ENCODE results near the gene IARS2. TPM values are rescaled to one million over a fixed set of nuclear protein-coding genes. Genes with fewer than 3 reads are reported as not detected.
A peak's percentile ranks its signal among the peaks of the same experiment; 100 is the strongest.
"Not testable (repeated sequence)": the region's sequence is repeated elsewhere in the genome, so short reads cannot be mapped to it uniquely, and the experiment has no call there.

IARS2 gene
- total and polyA plus RNA-seq, 2 experiments from 2014 or later: 55.2 to 85.8 TPM

DNA sequence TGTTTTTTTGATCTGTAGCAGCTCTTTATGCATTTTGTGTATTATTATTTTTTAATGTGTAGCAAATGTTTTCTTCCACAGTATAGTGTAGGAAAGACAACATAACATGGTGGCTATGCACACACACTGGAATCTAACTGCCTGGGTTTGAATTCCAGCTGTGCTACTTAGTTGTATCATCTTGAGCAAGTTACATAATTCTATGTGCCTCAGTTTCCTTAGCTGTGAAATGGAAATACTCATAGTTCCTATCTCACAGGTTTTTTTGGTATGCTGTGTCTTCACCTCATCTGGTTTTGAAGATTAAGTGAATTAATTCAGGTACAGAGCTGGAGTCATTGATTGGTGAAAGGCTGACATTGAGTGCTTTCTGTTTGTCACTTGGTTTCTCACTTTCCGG, 1.2 kb upstream of the IARS2 start:
- no peak overlapping the region for H3K27ac ChIP-seq
- no peak overlapping the region for H2AFZ ChIP-seq
- WGBS (ENCODE audit: low lambda C conversion rate, missing lambda C conversion rate): 95% methylated on average over 1 of the region's 1 CpG
- no peaks in the 10 kb centered on the region for H3K27me3 ChIP-seq
- no peaks in the 10 kb centered on the region for H3K9me3 ChIP-seq (ENCODE audit: low read depth)
- no peak for TF ChIP-seq EZH2phosphoT487 (IDR thresholded peaks at IDR 0.05; ENCODE audit: low read depth, severe bottlenecking, unreplicated experiment)
- TF ChIP-seq, protein P1, sequence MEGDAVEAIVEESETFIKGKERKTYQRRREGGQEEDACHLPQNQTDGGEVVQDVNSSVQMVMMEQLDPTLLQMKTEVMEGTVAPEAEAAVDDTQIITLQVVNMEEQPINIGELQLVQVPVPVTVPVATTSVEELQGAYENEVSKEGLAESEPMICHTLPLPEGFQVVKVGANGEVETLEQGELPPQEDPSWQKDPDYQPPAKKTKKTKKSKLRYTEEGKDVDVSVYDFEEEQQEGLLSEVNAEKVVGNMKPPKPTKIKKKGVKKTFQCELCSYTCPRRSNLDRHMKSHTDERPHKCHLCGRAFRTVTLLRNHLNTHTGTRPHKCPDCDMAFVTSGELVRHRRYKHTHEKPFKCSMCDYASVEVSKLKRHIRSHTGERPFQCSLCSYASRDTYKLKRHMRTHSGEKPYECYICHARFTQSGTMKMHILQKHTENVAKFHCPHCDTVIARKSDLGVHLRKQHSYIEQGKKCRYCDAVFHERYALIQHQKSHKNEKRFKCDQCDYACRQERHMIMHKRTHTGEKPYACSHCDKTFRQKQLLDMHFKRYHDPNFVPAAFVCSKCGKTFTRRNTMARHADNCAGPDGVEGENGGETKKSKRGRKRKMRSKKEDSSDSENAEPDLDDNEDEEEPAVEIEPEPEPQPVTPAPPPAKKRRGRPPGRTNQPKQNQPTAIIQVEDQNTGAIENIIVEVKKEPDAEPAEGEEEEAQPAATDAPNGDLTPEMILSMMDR (IDR thresholded peaks at IDR 0.05; ENCODE audit: poor library complexity): no peak
- no peak for TF ChIP-seq EZH2 (IDR thresholded peaks at IDR 0.05; ENCODE audit: borderline replicate concordance)
- no peaks in the 10 kb centered on the region for H3K9me2 ChIP-seq (replicated peaks; ENCODE audit: insufficient read depth)
- H3K36me3 ChIP-seq (replicated peaks; ENCODE audit: insufficient read depth, low read depth): no peaks in the 10 kb centered on the region
- peaks cover 12% of the 10 kb centered on the region for H3K4me1 ChIP-seq (ENCODE audit: insufficient read depth)
- peaks cover 3% of the 10 kb centered on the region for H4K20me1 ChIP-seq (ENCODE audit: insufficient read depth, poor library complexity, severe bottlenecking)
- peaks cover 39% of the 10 kb centered on the region for H3K79me2 ChIP-seq
- no peak overlapping the region for H3K4me2 ChIP-seq
- DNase-seq (ENCODE audit: low spot score): no peak
- no peak overlapping the region for H3K4me3 ChIP-seq

DNA sequence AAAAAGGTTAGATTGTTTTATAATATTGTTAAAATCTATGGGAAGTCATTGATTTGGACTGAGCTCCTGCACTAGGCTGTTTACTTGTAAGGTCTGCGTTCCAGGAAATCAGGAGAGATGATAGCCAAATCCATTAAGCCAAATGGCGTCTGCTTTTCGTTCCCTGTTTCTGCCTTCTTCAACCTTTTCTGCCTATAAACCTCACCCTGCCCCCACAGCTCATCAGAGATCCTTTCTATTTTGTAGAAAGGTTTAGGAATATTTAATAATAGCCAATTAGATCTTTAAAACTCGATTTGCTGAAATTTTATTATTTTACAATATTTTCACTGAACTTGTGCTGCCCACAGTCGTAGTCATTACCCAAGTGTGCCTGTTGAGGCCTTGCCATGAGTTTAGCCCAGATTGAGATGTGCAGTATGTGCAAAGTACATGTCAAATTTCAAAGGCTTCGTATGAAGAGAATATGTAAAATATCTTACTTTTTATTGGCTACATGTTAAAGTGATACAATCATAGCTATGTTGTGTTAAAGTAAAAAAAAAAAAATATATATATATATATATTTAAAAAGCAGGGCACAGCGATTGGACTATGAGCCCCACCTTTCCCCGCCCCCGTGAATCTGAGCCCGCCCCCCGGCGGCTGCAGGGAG, 444 bp upstream of the IARS2 start:
- Histone ChIP-seq H3K36me3 (replicated peaks; ENCODE audit: insufficient read depth, low read depth) (no peaks in the 10 kb centered on the region), H3K4me3 (no peak overlapping the region), H2AFZ (peak overlapping the region; percentile 51), H3K9me2 (replicated peaks; ENCODE audit: insufficient read depth) (no peaks in the 10 kb centered on the region), H3K4me1 (ENCODE audit: insufficient read depth) (peaks cover 12% of the 10 kb centered on the region), H3K27ac (peak overlapping the region; percentile 5), H4K20me1 (ENCODE audit: insufficient read depth, poor library complexity, severe bottlenecking) (peaks cover 3% of the 10 kb centered on the region), H3K9me3 (ENCODE audit: low read depth) (no peaks in the 10 kb centered on the region), H3K27me3 (no peaks in the 10 kb centered on the region), H3K79me2 (peaks cover 33% of the 10 kb centered on the region), H3K4me2 (peak overlapping the region; percentile 51)
- no peak for DNase-seq (ENCODE audit: low spot score)
- WGBS (ENCODE audit: low lambda C conversion rate, missing lambda C conversion rate): 38% methylated on average over 8 of the region's 12 CpGs
- TF ChIP-seq EZH2phosphoT487 (IDR thresholded peaks at IDR 0.05; ENCODE audit: low read depth, severe bottlenecking, unreplicated experiment) (no peak), EZH2 (IDR thresholded peaks at IDR 0.05; ENCODE audit: borderline replicate concordance) (no peak)
- TF ChIP-seq, protein P1 (IDR thresholded peaks at IDR 0.05; ENCODE audit: poor library complexity): no peak

DNA sequence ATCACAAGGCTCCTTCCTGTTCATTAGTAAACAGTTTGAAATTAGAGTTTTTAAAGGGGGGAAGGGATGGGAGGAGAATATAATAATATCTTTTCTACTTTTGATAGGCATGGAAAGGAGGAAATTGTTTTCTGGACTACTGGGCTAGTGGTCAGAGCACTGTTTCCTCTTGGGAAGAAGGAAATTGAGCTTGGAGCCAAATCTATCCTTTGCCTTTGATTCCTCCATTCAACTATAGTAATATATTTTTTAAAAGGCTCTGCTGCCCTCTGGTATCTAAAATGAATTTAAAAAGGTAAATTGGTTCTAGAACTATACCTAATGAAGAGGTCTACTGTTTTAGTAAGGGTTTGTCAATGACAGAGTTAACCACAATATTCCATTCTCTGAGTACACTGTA, 5.9 kb downstream of the IARS2 start:
- H3K4me2 ChIP-seq: no peak overlapping the region
- H2AFZ ChIP-seq: no peak overlapping the region
- H3K4me1 ChIP-seq (ENCODE audit: insufficient read depth): peaks cover 9% of the 10 kb centered on the region
- H4K20me1 ChIP-seq (ENCODE audit: insufficient read depth, poor library complexity, severe bottlenecking): peaks cover 3% of the 10 kb centered on the region
- H3K36me3 ChIP-seq (replicated peaks; ENCODE audit: insufficient read depth, low read depth): no peaks in the 10 kb centered on the region
- H3K9me2 ChIP-seq (replicated peaks; ENCODE audit: insufficient read depth): no peaks in the 10 kb centered on the region
- TF ChIP-seq EZH2 (IDR thresholded peaks at IDR 0.05; ENCODE audit: borderline replicate concordance) (no peak), EZH2phosphoT487 (IDR thresholded peaks at IDR 0.05; ENCODE audit: low read depth, severe bottlenecking, unreplicated experiment) (no peak)
- TF ChIP-seq, protein P1 (IDR thresholded peaks at IDR 0.05; ENCODE audit: poor library complexity): no peak
- no peaks in the 10 kb centered on the region for H3K27me3 ChIP-seq
- no peak for DNase-seq (ENCODE audit: low spot score)
- H3K79me2 ChIP-seq: peaks cover 27% of the 10 kb centered on the region
- no peaks in the 10 kb centered on the region for H3K9me3 ChIP-seq (ENCODE audit: low read depth)
- H3K4me3 ChIP-seq: no peak overlapping the region
- H3K27ac ChIP-seq: no peak overlapping the region

DNA sequence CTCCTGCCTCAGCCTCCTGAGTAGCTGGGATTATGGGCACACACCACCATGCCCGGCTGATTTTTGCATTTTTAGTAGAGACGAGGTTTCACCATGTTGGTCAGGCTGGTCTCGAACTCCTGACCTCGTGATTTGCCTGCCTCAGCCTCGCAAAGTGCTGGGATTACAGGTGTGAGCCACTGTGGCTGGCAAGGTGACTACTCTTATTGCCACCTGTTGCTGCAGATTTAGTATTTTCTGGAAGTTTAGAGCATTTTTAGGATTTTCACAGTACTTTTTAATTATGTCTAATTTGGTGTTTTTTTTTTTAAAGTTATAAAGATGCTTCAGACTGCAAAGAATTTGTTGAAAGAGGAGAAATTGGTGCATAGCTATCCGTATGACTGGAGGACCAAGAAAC, 16.5 kb downstream of the IARS2 start:
- H3K4me3 ChIP-seq; H2AFZ ChIP-seq; H3K4me2 ChIP-seq; H3K79me2 ChIP-seq; H3K27ac ChIP-seq; DNase-seq (ENCODE audit: low spot score); H3K36me3 ChIP-seq (replicated peaks; ENCODE audit: insufficient read depth, low read depth); H3K4me1 ChIP-seq (ENCODE audit: insufficient read depth); H3K9me2 ChIP-seq (replicated peaks; ENCODE audit: insufficient read depth); H4K20me1 ChIP-seq (ENCODE audit: insufficient read depth, poor library complexity, severe bottlenecking); H3K27me3 ChIP-seq; H3K9me3 ChIP-seq (ENCODE audit: low read depth): not testable (repeated sequence)
- WGBS (ENCODE audit: low lambda C conversion rate, missing lambda C conversion rate): 98% methylated on average over 6 of the region's 6 CpGs

DNA sequence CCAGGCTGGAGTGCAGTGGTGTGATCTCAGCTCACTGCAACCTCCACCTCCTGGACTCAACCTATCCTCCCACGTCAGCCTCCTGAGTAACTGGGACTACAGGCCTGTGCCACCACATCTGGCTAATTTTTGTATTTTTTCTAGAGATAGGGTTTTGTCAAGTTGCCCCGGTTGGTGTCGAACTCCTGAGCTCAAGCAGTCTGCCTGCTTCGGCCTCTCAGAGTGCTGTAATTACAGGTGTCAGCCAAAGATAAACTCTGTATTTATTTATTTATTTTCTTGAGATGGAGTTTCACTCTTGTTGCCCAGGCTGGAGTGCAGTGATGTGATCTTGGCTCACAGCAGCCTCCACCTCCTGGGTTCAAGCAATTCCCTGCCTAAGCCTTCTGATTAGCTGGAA, 18.7 kb downstream of the IARS2 start:
- H3K9me3 ChIP-seq (ENCODE audit: low read depth); H3K27me3 ChIP-seq; H3K9me2 ChIP-seq (replicated peaks; ENCODE audit: insufficient read depth); H3K27ac ChIP-seq; H3K36me3 ChIP-seq (replicated peaks; ENCODE audit: insufficient read depth, low read depth); H3K4me2 ChIP-seq; H3K4me1 ChIP-seq (ENCODE audit: insufficient read depth); H3K4me3 ChIP-seq; H2AFZ ChIP-seq; H4K20me1 ChIP-seq (ENCODE audit: insufficient read depth, poor library complexity, severe bottlenecking); DNase-seq (ENCODE audit: low spot score): not testable (repeated sequence)
- WGBS (ENCODE audit: low lambda C conversion rate, missing lambda C conversion rate): 96% methylated on average over 4 of the region's 4 CpGs
- H3K79me2 ChIP-seq: peaks cover 17% of the 10 kb centered on the region

Measured in hepatocyte (in vitro differentiated cells).